HG02870 (cell line): Measurements from ENCODE around the gene LMX1A.

ENCODE experiments used
- ATAC-seq: cut with Tn5 transposase; IDR thresholded peaks from one replicate; pipeline ENCODE4 v1.9.1; 2021; ENCODE audit warnings: mild to moderate bottlenecking, moderate library complexity; ENCODE audit not compliant: unreplicated experiment

LMX1A gene

GRCh38 chr1:165226326-165226725 lies 130.2 kb downstream of the LMX1A start:
- ATAC-seq: no peak

GRCh38 chr1:165225650-165226049 lies 130.9 kb downstream of the LMX1A start:
- ATAC-seq: no peak

- ATAC-seq: no peak
Measured at GRCh38 chr1:165225062-165225461, 131.5 kb downstream of the LMX1A start.

- no peak for ATAC-seq
Measured at GRCh38 chr1:165224504-165224903, 132.0 kb downstream of the LMX1A start.

- no peak for ATAC-seq
Measured at GRCh38 chr1:165222580-165222979, 133.9 kb downstream of the LMX1A start.

GRCh38 chr1:165218731-165219130 lies 137.8 kb downstream of the LMX1A start:
- no peak for ATAC-seq

GRCh38 chr1:165217958-165218357 lies 138.6 kb downstream of the LMX1A start:
- ATAC-seq: no peak

GRCh38 chr1:165216254-165216653 lies 140.3 kb downstream of the LMX1A start:
- no peak for ATAC-seq

- ATAC-seq: no peak
Measured at GRCh38 chr1:165215676-165216075, 140.8 kb downstream of the LMX1A start.

- ATAC-seq: no peak
Measured at GRCh38 chr1:165212229-165212628, 144.3 kb downstream of the LMX1A start.

GRCh38 chr1:165207853-165208515 lies 148.5 kb downstream of the LMX1A start:
- ATAC-seq: no peak

GRCh38 chr1:165205145-165205544 lies 151.4 kb downstream of the LMX1A start:
- ATAC-seq: no peak

- ATAC-seq: no peak
Measured at GRCh38 chr1:165204548-165204947, 152.0 kb downstream of the LMX1A start.

GRCh38 chr1:165191087-165191486 lies 165.4 kb downstream of the LMX1A start:
- no peak for ATAC-seq

- ATAC-seq: no peak
Measured at GRCh38 chr1:165189913-165190312, 166.6 kb downstream of the LMX1A start.

GRCh38 chr1:165189011-165189410 lies 167.5 kb downstream of the LMX1A start:
- ATAC-seq: no peak

- ATAC-seq: no peak
Measured at GRCh38 chr1:165187031-165188009, 169.2 kb downstream of the LMX1A start.

GRCh38 chr1:165185161-165185889 lies 171.2 kb downstream of the LMX1A start:
- ATAC-seq: no peak

GRCh38 chr1:165182975-165183374 lies 173.5 kb downstream of the LMX1A start:
- ATAC-seq: no peak

GRCh38 chr1:165179306-165179705 lies 177.2 kb downstream of the LMX1A start:
- no peak for ATAC-seq

- no peak for ATAC-seq
Measured at GRCh38 chr1:165174491-165174890, 182.0 kb downstream of the LMX1A start.
